HL-60/S4 treated with phorbol 12-myristate 13-acetate at 8.2 ng/mL for 4 days and 3 days (cell line): ENCODE results near the gene TP53BP2.
"Not testable (repeated sequence)": the region's sequence is repeated elsewhere in the genome, so short reads cannot be mapped to it uniquely, and the experiment has no call there.

Source experiments
- in situ Hi-C: fragments of 300-500 bp; cut with MboI; formaldehyde crosslinking; loops from 2 replicates; pipeline ENCODE4 v1.15.0; 2022; ENCODE audit warnings: low sequenced_read_pairs

The TP53BP2 gene

DNA sequence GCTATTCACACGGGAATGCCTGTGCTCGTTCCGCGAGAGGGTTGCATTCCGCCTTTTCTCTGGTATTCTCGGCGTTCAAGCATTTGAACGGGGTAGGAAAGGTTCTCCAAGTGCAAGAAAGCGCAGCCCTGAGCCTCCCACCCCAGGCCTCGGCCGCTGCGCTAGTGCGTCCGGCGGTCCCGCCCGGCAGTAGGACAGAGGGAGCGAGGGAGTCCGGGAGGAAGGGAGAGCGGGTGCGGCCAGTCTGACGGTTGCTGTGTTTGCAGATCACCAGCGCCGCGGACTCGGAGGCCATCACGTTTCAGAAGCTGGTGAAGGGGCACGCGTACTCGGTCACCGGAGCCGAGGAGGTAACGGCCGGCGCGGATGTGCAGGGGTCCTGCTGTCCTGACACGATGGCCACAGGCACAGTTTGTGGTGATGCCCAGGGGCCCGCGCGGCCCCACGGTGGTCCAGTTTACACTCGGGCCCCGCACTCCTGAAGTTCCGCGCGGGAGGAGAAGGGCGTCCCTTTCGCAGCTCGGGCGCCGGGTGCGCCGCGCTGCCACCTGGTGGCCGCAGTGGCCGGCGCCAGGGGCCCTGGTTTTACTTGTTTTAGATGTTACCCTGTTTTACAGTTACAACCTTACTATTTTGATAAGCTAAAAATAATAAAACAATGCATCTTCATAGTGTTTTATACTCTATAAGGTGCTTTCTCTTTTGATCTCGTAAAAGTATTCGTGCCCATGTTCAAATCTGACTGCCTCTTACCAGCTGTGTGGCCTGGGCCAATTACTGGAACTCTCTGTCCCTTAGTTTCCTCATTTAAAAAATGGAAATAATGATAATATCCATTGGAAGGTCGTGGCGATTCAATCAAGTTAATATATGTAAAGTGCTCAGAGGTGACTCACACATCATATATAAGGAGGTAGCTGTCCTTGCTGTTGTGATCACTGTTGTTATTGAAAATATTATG is 96.7 kb downstream of the TP53BP2 start:
- in situ Hi-C loops = no loop called here

GRCh38 chr1:223748405-223748772 is 97.4 kb downstream of the TP53BP2 start:
- in situ Hi-C loops = no loop called here

- in situ Hi-C loops = no loop called here
These were observed 97.9 kb downstream of the TP53BP2 start for GRCh38 chr1:223747838-223748335.

DNA sequence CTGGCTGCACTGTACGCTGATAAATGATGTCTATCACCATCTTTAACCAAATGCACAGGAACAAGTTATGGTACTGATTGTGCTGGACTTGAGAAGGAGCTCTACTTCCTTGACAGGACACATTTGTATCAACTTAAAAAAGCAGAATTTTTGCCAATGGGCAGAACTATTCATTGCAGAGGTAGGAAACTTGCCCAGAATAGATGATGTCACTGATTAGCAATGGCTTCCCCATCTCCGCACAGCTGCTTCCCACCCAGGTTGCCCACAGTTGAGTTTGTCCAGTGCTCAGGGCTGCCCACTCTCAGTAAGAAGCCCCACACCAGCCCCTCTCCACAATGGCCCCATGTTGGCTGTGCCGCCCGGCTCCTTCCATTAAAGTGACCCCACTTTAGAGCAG is 100.0 kb downstream of the TP53BP2 start:
- in situ Hi-C loops = no loop called here

DNA sequence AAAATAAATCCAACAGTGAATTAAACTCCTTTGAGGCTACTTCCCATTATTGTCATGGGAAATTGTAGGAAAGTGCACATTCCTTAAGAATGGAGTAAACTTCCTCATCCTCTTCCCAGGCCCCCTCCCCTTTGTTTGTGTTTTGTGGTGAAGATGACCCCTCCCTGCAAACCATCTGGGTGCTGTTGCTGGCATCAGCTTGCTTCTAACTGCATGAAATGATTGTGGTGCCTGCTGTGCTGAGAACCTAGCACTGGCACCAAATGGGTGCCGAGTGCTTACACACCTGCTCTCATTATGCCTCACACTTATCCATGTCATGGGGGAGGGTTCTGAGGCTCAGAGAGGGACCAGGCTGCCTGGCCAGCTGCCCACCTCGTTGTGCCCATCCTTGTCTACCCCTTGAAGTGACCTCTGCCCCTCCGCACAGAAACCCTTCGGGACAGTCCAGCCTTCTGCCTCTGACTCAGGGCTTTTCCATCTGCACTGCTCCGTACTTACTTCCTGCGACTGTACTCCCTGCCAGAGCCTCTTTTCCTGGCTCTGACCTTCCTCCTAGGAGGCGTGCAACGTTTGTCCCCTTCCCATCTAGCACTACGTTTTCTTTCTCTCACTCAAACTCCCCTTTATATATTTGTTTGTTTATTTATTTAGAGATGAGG is 102.8 kb downstream of the TP53BP2 start:
- in situ Hi-C loops = no loop called here

DNA sequence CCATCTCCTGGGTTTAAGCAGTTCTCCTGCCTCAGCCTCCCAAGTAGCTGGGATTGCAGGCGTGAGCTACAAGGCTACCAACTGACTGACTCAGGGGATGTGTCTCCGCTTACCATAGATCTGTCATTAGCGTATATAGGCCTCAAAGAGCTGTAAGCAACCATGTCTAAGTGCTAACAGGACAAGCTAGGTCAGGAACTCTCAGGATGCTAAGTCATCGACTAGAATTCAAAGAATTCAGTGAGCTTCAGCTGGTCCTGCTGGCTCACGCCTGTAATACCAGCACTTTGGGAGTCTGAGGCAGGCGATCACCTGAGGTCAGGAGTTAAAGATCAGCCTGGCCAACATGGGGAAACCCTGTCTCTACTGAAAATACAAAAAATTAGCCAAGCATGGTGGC is 103.9 kb downstream of the TP53BP2 start:
- in situ Hi-C loops = no loop called here

- in situ Hi-C loops = not testable (repeated sequence)
These were observed 105.6 kb downstream of the TP53BP2 start for GRCh38 chr1:223740038-223740736.

GRCh38 chr1:223739366-223740037 is 106.2 kb downstream of the TP53BP2 start:
- in situ Hi-C loops = no loop called here

DNA sequence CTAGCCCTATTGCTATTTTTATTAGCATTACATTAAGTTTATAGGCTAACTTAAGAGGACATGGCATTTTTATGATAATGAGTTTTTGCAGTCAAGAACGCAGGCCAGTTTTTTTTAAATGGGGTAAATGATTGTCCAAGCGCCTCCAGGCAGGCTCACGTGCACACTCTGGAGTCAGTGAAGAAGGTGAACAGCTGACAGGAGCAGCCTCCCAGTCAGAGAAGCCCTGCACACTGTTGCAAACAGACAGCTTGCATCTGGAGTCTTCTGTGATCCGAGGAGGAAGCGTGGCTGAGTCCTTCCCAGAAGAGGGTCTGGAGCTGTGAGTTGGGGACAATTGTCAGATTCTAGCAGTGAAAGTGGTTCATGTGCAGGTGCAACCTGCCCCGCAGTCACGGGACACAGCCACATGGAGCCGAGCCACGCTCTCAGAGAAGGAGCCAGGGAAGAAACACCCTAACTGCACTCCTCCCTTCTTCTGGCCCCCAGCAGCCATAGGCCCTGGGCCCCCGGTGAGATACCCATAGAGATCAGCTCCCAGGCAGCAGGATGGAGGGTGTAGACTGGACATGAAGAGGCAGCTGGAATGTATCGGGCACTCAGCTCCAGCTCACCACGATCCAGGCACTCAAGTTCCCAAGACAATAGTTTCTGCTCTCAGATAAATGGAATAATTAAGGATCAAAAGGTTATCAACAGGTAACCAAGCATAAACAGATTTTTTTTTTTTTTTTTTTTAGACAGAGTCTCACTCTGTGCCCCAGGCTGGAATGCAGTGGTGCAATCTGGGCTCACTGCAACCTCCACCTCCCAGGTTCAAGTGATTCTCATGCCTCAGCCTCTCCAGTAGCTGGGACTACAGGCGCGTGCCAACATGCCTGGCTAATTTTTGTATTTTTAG is 107.0 kb downstream of the TP53BP2 start:
- in situ Hi-C loops = no loop called here

GRCh38 chr1:223737342-223737741 is 108.4 kb downstream of the TP53BP2 start:
- in situ Hi-C loops = no loop called here

- in situ Hi-C loops = not testable (repeated sequence)
These were observed 109.1 kb downstream of the TP53BP2 start for GRCh38 chr1:223736638-223737037.

DNA sequence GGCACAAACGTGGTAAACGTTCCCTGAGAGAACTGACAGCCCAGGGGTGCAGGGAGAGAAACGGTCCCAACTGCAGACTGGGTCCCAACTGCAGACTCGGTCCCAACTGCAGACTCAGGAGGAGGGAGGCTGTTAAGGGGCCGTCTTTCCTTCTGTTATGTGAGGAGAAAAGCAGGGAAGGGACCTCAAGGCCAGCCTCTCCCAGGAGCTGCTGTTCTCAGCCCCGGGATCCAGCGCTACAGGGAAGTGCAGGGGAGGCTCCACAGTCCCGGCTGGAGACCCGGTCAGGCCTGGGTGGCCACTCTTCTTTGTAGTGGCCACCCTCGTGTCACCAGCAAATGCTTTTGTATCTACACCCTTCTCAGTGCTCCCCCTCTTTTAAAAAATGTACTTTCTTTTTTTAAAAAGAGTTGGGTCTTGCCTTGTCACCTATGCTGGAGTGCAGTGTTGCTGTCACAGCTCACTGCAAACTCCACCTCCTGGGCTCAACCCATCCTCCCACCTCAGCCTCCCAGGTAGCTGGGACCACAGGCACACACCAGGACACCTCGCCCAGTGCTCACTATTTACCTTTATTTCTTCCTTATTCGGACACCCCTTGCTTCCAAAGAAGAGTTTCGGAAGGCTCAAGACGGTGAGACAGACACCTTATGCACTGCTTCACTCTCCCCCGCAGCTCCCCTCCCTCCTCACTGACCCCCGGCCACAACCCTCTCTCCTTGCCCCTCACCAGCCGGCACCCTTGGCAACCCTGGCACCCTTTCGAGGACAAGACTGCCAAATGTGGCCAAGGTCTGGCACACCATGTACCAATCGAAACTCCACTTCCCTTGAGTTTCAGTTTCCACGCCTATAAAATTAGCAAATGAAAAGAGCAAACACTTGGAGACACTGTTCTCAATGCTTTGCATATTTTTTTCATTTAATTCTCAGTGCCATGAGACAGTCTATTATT is 111.6 kb downstream of the TP53BP2 start:
- in situ Hi-C loops = no loop called here

- in situ Hi-C loops = no loop called here
These were observed 112.6 kb downstream of the TP53BP2 start for GRCh38 chr1:223732993-223733798.

DNA sequence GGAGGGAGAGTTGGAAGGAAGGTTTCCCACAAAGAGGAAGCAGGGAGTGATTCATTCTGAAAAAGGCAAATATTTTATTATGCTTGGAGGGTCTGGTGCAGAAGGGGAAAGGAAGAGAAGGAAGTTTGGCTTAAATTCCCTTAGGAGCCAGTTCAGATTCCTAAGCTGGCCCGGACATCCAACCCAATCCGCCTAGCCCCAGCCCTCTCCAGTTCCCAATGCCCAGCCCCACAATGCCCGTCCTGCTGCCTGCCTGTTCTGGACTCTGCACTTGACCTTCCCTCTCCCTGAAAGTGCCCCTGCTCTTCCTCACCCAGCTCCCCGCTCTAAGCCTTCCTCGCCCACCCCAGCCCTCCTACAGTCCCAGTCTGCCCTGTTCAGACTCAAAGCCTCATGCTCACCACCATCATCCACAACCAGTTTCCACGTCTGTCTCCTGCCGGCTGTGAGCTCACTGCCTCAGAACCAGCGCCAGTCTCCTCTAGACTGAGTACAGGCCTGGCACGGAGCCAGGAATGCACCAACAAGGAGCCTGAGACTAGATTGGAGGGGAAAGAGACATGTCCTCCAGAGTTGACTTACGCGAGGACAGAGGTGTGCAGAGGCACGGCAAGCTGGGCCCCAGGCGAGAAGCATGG is 114.5 kb downstream of the TP53BP2 start:
- in situ Hi-C loops = no loop called here

- in situ Hi-C loops = no loop called here
These were observed 115.1 kb downstream of the TP53BP2 start for GRCh38 chr1:223730479-223731132.

GRCh38 chr1:223729906-223730305 is 115.8 kb downstream of the TP53BP2 start:
- in situ Hi-C loops = no loop called here
